Fibroblast of mammary gland (primary cell): Measurements from ENCODE around the gene HMGXB3.

Source experiments
- DNase-seq: peaks from one replicate; pipeline ENCODE4 v3.0.0-alpha.2; 2010; ENCODE audit warnings: low read depth
- H3K4me3 ChIP-seq: 2 replicates; pipeline ENCODE4 v1.5.1; 2011; ENCODE audit warnings: low read depth, mild to moderate bottlenecking, low read length, moderate library complexity; ENCODE audit not compliant: control insufficient read depth
- TF ChIP-seq, protein P1 (sequence below): conservative IDR thresholded peaks from 2 replicates; pipeline ENCODE4 v1.5.1; 2011; ENCODE audit warnings: low read depth, low read length, inconsistent platforms; ENCODE audit not compliant: control insufficient read depth, insufficient read depth

HMGXB3 gene

GRCh38 chr5:149959406-149960236 is 40.9 kb upstream of the HMGXB3 start:
- TF ChIP-seq, protein P1, sequence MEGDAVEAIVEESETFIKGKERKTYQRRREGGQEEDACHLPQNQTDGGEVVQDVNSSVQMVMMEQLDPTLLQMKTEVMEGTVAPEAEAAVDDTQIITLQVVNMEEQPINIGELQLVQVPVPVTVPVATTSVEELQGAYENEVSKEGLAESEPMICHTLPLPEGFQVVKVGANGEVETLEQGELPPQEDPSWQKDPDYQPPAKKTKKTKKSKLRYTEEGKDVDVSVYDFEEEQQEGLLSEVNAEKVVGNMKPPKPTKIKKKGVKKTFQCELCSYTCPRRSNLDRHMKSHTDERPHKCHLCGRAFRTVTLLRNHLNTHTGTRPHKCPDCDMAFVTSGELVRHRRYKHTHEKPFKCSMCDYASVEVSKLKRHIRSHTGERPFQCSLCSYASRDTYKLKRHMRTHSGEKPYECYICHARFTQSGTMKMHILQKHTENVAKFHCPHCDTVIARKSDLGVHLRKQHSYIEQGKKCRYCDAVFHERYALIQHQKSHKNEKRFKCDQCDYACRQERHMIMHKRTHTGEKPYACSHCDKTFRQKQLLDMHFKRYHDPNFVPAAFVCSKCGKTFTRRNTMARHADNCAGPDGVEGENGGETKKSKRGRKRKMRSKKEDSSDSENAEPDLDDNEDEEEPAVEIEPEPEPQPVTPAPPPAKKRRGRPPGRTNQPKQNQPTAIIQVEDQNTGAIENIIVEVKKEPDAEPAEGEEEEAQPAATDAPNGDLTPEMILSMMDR = peak; percentile 68
- DNase-seq = peak; percentile 72
- H3K4me3 ChIP-seq = peak overlapping the region; percentile 72

DNA sequence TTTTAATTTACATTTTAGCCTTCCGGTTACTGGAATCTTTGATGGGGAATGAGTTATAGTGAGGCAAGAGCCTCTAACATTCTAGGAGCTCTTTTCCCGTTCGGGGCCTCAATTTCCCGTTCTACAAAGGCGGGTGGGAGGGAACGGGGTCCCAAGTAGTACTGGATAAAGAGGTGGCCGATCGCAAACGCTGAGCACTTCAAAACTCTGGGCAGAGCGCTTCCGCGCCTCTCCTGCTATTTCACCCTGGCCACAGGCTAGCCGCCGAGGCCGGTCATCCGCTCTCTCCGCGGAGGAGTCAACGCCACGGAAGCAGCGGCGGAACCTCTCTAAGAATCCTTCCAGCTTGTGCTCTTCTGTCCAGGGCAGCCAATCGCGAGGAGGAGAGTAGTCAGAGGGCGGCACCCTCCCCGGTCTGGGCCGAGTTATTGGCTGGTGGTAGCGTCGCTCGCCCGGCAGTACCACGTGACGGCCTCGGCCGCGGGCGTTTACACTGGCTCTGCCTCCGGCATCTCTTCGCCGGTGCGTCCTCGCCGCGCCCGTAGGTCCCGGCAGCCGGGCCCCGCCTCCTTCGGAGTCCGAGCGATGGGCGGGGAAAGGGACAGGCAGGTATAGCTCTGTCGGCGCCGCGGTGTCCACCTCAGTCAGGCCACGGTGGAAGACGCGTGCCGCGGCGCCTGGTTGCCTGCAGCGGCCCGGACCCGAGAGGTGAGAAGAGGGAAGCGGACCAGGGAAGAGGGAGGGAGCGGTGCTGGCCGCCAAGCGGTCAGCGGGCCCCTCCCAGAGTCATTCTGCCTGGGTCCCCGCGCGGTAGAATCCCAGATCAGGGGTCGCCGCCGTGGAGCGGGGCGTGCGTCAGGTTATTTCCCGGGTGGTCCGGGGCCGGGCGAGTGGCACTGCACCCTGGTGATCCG is 40.0 kb upstream of the HMGXB3 start, which contains the start of gene SLC26A2:
SLC26A2 (plus strand) TSS at position 487 of the 914 bp plus-strand sequence. CDS start 16,895 bp downstream, outside the sequence.
- TF ChIP-seq, protein P1 = no peak
- DNase-seq = peak; percentile 97
- peak within 1 kb of the TSS; percentile 72 for H3K4me3 ChIP-seq

GRCh38 chr5:149961186-149961685 is 39.3 kb upstream of the HMGXB3 start:
- TF ChIP-seq, protein P1 = no peak
- no peak for DNase-seq
- peak overlapping the region; percentile 72 for H3K4me3 ChIP-seq

DNA sequence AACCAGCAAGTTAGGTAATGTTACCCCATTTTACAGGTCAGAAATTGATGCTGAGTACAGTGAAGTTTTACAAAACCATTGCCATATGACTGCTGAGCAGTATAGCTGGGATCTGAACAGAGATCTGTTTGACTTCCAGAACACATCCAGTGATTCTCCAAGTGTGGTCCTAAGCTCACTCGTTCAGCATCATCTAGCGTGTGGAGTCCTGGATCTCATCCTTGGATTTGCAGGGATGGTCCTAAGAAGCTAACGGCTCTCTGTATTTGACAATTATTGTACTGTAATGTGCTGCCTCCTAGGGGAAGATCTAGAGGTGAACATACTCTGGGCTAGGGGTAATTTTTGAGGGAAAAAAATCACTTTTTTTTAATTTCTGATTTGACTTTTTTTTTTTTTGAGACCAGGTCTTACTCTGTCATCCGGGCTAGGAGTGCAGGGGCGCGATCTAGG is 38.6 kb upstream of the HMGXB3 start:
- no peak overlapping the region for H3K4me3 ChIP-seq
- DNase-seq = peak; percentile 78
- TF ChIP-seq, protein P1 = peak; percentile 71

GRCh38 chr5:149962601-149963300 is 37.8 kb upstream of the HMGXB3 start:
- DNase-seq = no peak
- H3K4me3 ChIP-seq = no peak overlapping the region
- TF ChIP-seq, protein P1 = no peak

DNA sequence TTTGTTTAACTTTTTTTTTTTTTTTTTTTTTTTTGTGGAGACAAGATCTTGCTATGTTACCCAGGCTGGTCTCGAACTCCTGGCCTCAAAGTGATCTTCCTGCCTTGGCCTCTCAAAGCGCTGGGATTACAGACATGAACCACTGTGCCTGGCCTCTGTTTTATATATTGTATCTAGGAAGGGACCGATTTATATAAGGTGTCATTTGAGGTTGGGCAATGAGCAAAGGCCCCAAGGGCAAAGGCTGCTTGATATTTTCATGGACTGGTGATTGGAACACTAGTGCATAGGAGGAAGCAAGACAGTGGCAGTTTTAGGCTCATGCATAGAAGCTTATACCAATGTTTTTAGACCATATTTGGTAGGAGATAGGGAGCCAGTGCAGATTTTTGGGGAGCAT is 36.8 kb upstream of the HMGXB3 start:
- TF ChIP-seq, protein P1 = no peak
- no peak for DNase-seq
- H3K4me3 ChIP-seq = no peak overlapping the region
